Skeletal muscle tissue (tissue), 4 donors: Measurements from ENCODE around the gene NANOS2. TPM values are rescaled to one million over a fixed set of nuclear protein-coding genes. Genes with fewer than 3 reads are reported as not detected.

ENCODE experiments used
- H3K27ac ChIP-seq: one replicate; pipeline ENCODE4 v1.7.0; 2013; ENCODE audit warnings: mild to moderate bottlenecking, low read depth, low read length, inconsistent platforms
- H3K27me3 ChIP-seq, 3 donors: one replicate each; pipeline ENCODE4 v1.7.0; 2013; ENCODE audit warnings: low read length in 3 of 3; ENCODE audit not compliant: control insufficient read depth in 3 of 3, insufficient read depth in 3 of 3
- H3K36me3 ChIP-seq, 3 donors: one replicate each; pipeline ENCODE4 v1.7.0; 2013; ENCODE audit warnings: low read length in 3 of 3; ENCODE audit not compliant: control insufficient read depth in 3 of 3, insufficient read depth in 3 of 3
- H3K4me1 ChIP-seq, 3 donors: one replicate each; pipeline ENCODE4 v1.7.0; 2013; ENCODE audit warnings: low read length in 3 of 3, mild to moderate bottlenecking in 3 of 3; ENCODE audit not compliant: control insufficient read depth in 3 of 3, insufficient read depth in 3 of 3
- H3K4me3 ChIP-seq, 3 donors: one replicate each; pipeline ENCODE4 v1.7.0; 2013; ENCODE audit warnings: low read length in 3 of 3
- H3K9ac ChIP-seq, 3 donors: one replicate each; pipeline ENCODE4 v1.7.0; 2013; ENCODE audit warnings: low read length in 3 of 3, mild to moderate bottlenecking in 3 of 3, moderate library complexity in 2 of 3, low read depth in 1 of 3
- H3K9me3 ChIP-seq, 3 donors: one replicate each; pipeline ENCODE4 v1.7.0; 2013; ENCODE audit warnings: low read length in 3 of 3; ENCODE audit not compliant: control insufficient read depth in 3 of 3
- total RNA-seq: library from RNA; depleted of rRNA; stranded (reverse); fragments of >200 nt; gene quantifications from one replicate; pipeline ENCODE4 v1.2.3, GENCODE V29; 2014
- donor health status: Osteomylitis.

The NANOS2 gene
- total RNA-seq, 1 donor from 2014 or later: not detected

- H3K9ac ChIP-seq: peak overlapping the region; percentile 76 to 98 (median 96)
- peaks cover 41 to 50% (median 45%) of the 10 kb centered on the region in 3 donors for H3K4me1 ChIP-seq
- H3K27ac ChIP-seq: peak overlapping the region; percentile 96
- H3K9me3 ChIP-seq: no peaks in the 10 kb centered on the region
- H3K36me3 ChIP-seq: peaks cover 0 to 7% (median 4%) of the 10 kb centered on the region in 3 donors
- peak overlapping the region; percentile 68 to 94 (median 89) for H3K4me3 ChIP-seq
- H3K27me3 ChIP-seq: no peaks in the 10 kb centered on the region
These were observed 29.7 kb downstream of the NANOS2 start for GRCh38 chr19:45884682-45885555.

- Histone ChIP-seq H3K36me3 (peaks cover 0 to 7% (median 4%) of the 10 kb centered on the region in 3 donors), H3K27ac (no peak overlapping the region), H3K27me3 (no peaks in the 10 kb centered on the region), H3K4me1 (peaks cover 41 to 50% (median 45%) of the 10 kb centered on the region in 3 donors), H3K4me3 (peak overlapping the region; percentile 35 to 89 (median 45)), H3K9ac (peak overlapping the region in 2 of 3 donors; percentile 34 to 64), H3K9me3 (no peaks in the 10 kb centered on the region)
These were observed 30.5 kb downstream of the NANOS2 start for GRCh38 chr19:45883881-45884681.

- H3K9me3 ChIP-seq: no peaks in the 10 kb centered on the region
- H3K9ac ChIP-seq: peak overlapping the region in 2 of 3 donors; percentile 34 to 64
- peaks cover 41 to 50% (median 45%) of the 10 kb centered on the region in 3 donors for H3K4me1 ChIP-seq
- peaks cover 0 to 7% (median 4%) of the 10 kb centered on the region in 3 donors for H3K36me3 ChIP-seq
- no peak overlapping the region for H3K27ac ChIP-seq
- H3K4me3 ChIP-seq: peak overlapping the region in 2 of 3 donors; percentile 35 to 45
- H3K27me3 ChIP-seq: no peaks in the 10 kb centered on the region
These were observed 31.0 kb downstream of the NANOS2 start for GRCh38 chr19:45883586-45883880.

- Histone ChIP-seq H3K27me3 (peaks cover 0 to 2% (median 1%) of the 10 kb centered on the region in 3 donors), H3K36me3 (peaks cover 0 to 7% (median 4%) of the 10 kb centered on the region in 3 donors), H3K4me1 (peaks cover 41 to 54% (median 45%) of the 10 kb centered on the region in 3 donors), H3K9ac (peak overlapping the region; percentile 33 to 50 (median 45)), H3K4me3 (peak overlapping the region; percentile 31 to 54 (median 31)), H3K9me3 (no peaks in the 10 kb centered on the region), H3K27ac (no peak overlapping the region)
These were observed 31.7 kb downstream of the NANOS2 start for GRCh38 chr19:45882652-45883585.

- peaks cover 43 to 59% (median 44%) of the 10 kb centered on the region in 3 donors for H3K4me1 ChIP-seq
- H3K9ac ChIP-seq: peak overlapping the region; percentile 23 to 40 (median 33)
- H3K27ac ChIP-seq: no peak overlapping the region
- no peak overlapping the region for H3K4me3 ChIP-seq
- H3K27me3 ChIP-seq: peaks cover 0 to 11% (median 6%) of the 10 kb centered on the region in 3 donors
- no peaks in the 10 kb centered on the region for H3K9me3 ChIP-seq
- peaks cover 0 to 7% (median 4%) of the 10 kb centered on the region in 3 donors for H3K36me3 ChIP-seq
These were observed 32.6 kb downstream of the NANOS2 start for GRCh38 chr19:45881909-45882528.

GRCh38 chr19:45881082-45881908 is 33.3 kb downstream of the NANOS2 start:
- Histone ChIP-seq H3K4me1 (peaks cover 39 to 55% (median 41%) of the 10 kb centered on the region in 3 donors), H3K27me3 (peaks cover 0 to 11% (median 6%) of the 10 kb centered on the region in 3 donors), H3K9me3 (no peaks in the 10 kb centered on the region), H3K36me3 (peaks cover 0 to 7% (median 4%) of the 10 kb centered on the region in 3 donors), H3K4me3 (no peak overlapping the region), H3K9ac (no peak overlapping the region), H3K27ac (no peak overlapping the region)

GRCh38 chr19:45879971-45880370 is 34.6 kb downstream of the NANOS2 start:
- Histone ChIP-seq H3K9me3 (no peaks in the 10 kb centered on the region), H3K27ac (no peak overlapping the region), H3K9ac (no peak overlapping the region), H3K4me3 (no peak overlapping the region), H3K36me3 (peaks cover 0 to 7% (median 4%) of the 10 kb centered on the region in 3 donors), H3K4me1 (peaks cover 34 to 45% (median 37%) of the 10 kb centered on the region in 3 donors), H3K27me3 (peaks cover 0 to 14% (median 6%) of the 10 kb centered on the region in 3 donors)

- Histone ChIP-seq H3K9ac (no peak overlapping the region), H3K27me3 (peaks cover 0 to 14% (median 6%) of the 10 kb centered on the region in 3 donors), H3K4me1 (peaks cover 25 to 36% (median 27%) of the 10 kb centered on the region in 3 donors), H3K36me3 (peaks cover 0 to 4% (median under 1%) of the 10 kb centered on the region in 3 donors), H3K27ac (no peak overlapping the region), H3K4me3 (no peak overlapping the region), H3K9me3 (no peaks in the 10 kb centered on the region)
These were observed 35.5 kb downstream of the NANOS2 start for GRCh38 chr19:45879055-45879454.
